H1 (cell line): ENCODE data around the gene SLC9C2. TPM values are rescaled to one million over a fixed set of nuclear protein-coding genes. Genes with fewer than 3 reads are reported as not detected.
A peak's percentile ranks its signal among the peaks of the same experiment; 100 is the strongest.

ENCODE experiments used
- BACH1 ChIP-seq: IDR thresholded peaks from 2 replicates; pipeline ENCODE4 v1.6.1; 2012; ENCODE audit warnings: low read length, improper control_type of control experiment
- CHD2 ChIP-seq: IDR thresholded peaks from 2 replicates; pipeline ENCODE4 v1.6.1; 2012; ENCODE audit warnings: low read length, improper control_type of control experiment
- CREB1 ChIP-seq: IDR thresholded peaks from 2 replicates; pipeline ENCODE4 v1.6.1; 2012; ENCODE audit warnings: inconsistent platforms
- FOSL1 ChIP-seq: IDR thresholded peaks from 2 replicates; pipeline ENCODE4 v1.6.1; 2011; ENCODE audit warnings: mild to moderate bottlenecking, low read depth, low read length, moderate library complexity; ENCODE audit not compliant: insufficient read depth
- MAFK ChIP-seq: IDR thresholded peaks from 2 replicates; pipeline ENCODE4 v1.6.1; 2012; ENCODE audit warnings: low read depth, mild to moderate bottlenecking, improper control_type of control experiment, low read length
- NANOG ChIP-seq: IDR thresholded peaks from 2 replicates; pipeline ENCODE4 v1.6.1; 2011; ENCODE audit warnings: low read length, low read depth, mild to moderate bottlenecking, inconsistent platforms; ENCODE audit not compliant: insufficient read depth, poor library complexity, severe bottlenecking
- NRF1 ChIP-seq: IDR thresholded peaks from 2 replicates; pipeline ENCODE4 v1.6.1; 2011; ENCODE audit warnings: mild to moderate bottlenecking, low read depth, low read length, improper control_type of control experiment
- POLR2A ChIP-seq, 2 experiments: IDR thresholded peaks; 1 replicate in 1 of 2; 2 replicates in 1 of 2; pipeline ENCODE4 v1.6.1; 2011; ENCODE audit warnings: low read depth in 2 of 2, low read length in 2 of 2, mild to moderate bottlenecking in 2 of 2; ENCODE audit errors: control extremely low read depth in 1 of 2
- SIN3A ChIP-seq, 2 experiments: IDR thresholded peaks in 1 of 2; conservative IDR thresholded peaks in 1 of 2; 2 replicates each; pipeline ENCODE4 v1.6.1; 2011 to 2012; ENCODE audit warnings: low read length in 2 of 2, improper control_type of control experiment in 1 of 2, low read depth in 1 of 2, mild to moderate bottlenecking in 1 of 2
- SP2 ChIP-seq: IDR thresholded peaks from 2 replicates; pipeline ENCODE4 v1.6.1; 2012; ENCODE audit warnings: mild to moderate bottlenecking, low read length, inconsistent platforms
- SUZ12 ChIP-seq: fragments of 200-600 bp; sonication (generic); IDR thresholded peaks from 2 replicates; pipeline ENCODE4 v1.6.1; 2012; ENCODE audit warnings: mild to moderate bottlenecking, inconsistent platforms, low read length, moderate library complexity, mixed read lengths
- TBP ChIP-seq: IDR thresholded peaks from 2 replicates; pipeline ENCODE4 v1.6.1; 2011; ENCODE audit warnings: low read depth, low read length, improper control_type of control experiment
- USF2 ChIP-seq: IDR thresholded peaks from 2 replicates; pipeline ENCODE4 v1.6.1; 2011; ENCODE audit warnings: low read length, improper control_type of control experiment
- ZNF274 ChIP-seq: IDR thresholded peaks from 2 replicates; pipeline ENCODE4 v1.7.0; 2012; ENCODE audit warnings: low read length, borderline replicate concordance; ENCODE audit errors: extremely low read depth
- polyA plus RNA-seq, 7 experiments: library from polyadenylated mRNA; depleted of rRNA in 3 of 7; stranded (reverse) in 5 of 7; unstranded in 2 of 7; fragments of >200 nt in 5 of 7; fragments of 200-250 nt in 2 of 7; gene quantifications; 1 replicate in 5 of 7; 2 replicates in 1 of 7; 4 replicates in 1 of 7; pipeline versions ENCODE4 v1.2.1 to v1.2.3, GENCODE V29; 2011 to 2013; ENCODE audit warnings: missing spikeins in 2 of 7, mixed read lengths in 2 of 7
- total RNA-seq: library from RNA; stranded (reverse); fragmentation: NEBNext Ultra II Directional; extraction: Animal tissue kit (Norgen Biotek cat#: 25700); gene quantifications from 2 replicates; pipeline ENCODE4 v1.2.1, GENCODE V29; 2021

The SLC9C2 gene
- total and polyA plus RNA-seq, 2 of the 8 experiments (the other 6 are each of a cell fraction or from before 2014, with no cell fraction given), result not detected

- TF ChIP-seq NANOG (no peak), FOSL1 (no peak), NRF1 (no peak), POLR2A (IDR thresholded peaks at IDR 0.05; ENCODE audit: control extremely low read depth in 1 of 2, low read depth in 2 of 2, low read length in 2 of 2) (peak; percentile 65 to 80), SUZ12 (no peak), CHD2 (no peak), SP2 (no peak), MAFK (no peak), TBP (peak; percentile 83), CREB1 (no peak), BACH1 (no peak), SIN3A (conservative IDR thresholded peaks at IDR 0.05 in 1 of 2, IDR thresholded peaks at IDR 0.05 in 1 of 2; ENCODE audit: low read depth in 1 of 2, low read length in 2 of 2) (peak in 1 of 2 experiments; percentile 66; a peak in 2 of 4 replicates), ZNF274 (no peak), USF2 (no peak)
These were observed 125.4 kb downstream of the SLC9C2 start, which contains the start of gene PRDX6 (continued) for GRCh38 chr1:173477286-173478093.
